GM19099 (cell line): ENCODE results near the gene MAP7D1.

Source experiments
- POLR2A ChIP-seq: IDR thresholded peaks from 3 replicates; pipeline ENCODE4 v1.6.1; 2011; ENCODE audit warnings: low read depth; ENCODE audit not compliant: insufficient read length; ENCODE audit errors: extremely low read depth

The MAP7D1 gene

GRCh38 chr1:36136535-36136934 lies 19.4 kb upstream of the MAP7D1 start:
- TF ChIP-seq POLR2A: no peak

DNA sequence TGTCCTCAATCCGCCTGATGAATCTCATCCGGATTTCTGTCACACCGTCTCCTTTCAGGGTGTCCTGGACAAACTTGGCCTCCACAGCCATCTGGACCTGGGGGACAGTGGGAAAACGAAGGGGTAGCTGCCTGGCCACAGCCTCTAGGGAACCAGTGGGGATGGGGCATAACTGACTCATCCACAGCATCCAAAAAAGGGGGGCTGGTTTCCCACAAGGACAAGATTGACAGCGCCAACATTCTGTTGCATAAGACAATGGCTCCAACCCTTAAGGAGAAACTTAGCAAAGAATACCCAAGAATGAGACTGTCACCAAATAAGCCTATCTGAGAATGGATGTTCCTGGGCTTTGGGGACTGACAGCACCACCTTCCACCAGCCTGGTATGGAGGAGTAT lies 18.7 kb upstream of the MAP7D1 start:
- no peak for TF ChIP-seq POLR2A

DNA sequence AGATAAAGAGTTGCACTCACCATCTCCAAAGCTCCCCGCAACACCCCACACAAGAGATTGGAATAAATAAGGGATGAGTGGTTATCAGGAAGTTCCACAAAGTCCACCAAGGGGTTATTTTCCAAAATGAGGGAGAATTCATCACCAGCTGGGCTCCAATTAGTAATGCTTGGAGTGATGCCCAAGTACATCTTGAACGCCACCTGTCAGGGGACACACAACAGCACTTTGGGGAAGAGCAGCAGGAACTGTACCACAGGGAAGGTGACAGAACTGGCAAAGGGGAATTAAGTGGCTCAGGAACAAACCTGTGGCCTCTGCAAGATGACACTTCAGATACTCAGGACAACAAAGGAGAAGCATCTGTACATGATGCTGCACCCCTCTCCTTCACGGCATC lies 18.2 kb upstream of the MAP7D1 start:
- no peak for TF ChIP-seq POLR2A

GRCh38 chr1:36139521-36139920 lies 16.4 kb upstream of the MAP7D1 start:
- TF ChIP-seq POLR2A: no peak

DNA sequence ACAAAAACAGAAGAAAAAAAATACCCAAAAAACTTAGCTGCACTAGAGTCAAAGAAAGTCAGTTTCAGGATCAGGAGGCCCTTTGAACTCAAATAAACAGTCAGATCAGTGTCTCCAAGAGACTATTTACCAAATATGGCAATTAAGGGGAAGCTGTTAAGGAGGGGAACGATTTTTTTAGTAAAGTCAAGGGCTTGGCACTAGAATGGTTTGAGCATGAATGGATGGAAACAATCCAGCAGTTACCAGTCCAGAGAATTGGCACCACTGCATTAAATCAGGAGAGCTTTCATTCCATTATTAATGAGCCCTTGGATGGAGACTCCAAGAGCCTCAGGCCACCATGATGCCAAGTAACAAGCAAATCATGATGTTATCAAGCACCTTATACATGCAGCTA lies 13.8 kb upstream of the MAP7D1 start:
- no peak for TF ChIP-seq POLR2A

DNA sequence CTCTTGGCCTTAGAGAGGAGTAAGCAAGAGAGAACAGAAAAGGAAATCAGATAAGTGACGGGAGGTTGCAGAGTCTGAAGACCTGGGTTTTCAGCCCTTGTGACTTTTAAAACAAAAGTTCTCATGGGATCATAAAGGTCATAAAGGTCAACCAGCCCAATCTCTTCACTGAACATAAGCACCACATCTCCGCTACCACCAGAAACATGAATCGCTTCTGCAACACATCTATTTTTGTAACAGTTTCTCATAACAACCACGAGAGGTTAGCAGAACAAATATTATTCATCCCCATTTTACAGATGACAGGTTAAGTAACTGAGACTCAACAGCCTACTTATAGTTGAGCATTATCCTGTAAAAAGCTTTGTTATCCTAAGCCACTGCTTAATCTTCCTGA lies 12.5 kb upstream of the MAP7D1 start:
- no peak for TF ChIP-seq POLR2A

DNA sequence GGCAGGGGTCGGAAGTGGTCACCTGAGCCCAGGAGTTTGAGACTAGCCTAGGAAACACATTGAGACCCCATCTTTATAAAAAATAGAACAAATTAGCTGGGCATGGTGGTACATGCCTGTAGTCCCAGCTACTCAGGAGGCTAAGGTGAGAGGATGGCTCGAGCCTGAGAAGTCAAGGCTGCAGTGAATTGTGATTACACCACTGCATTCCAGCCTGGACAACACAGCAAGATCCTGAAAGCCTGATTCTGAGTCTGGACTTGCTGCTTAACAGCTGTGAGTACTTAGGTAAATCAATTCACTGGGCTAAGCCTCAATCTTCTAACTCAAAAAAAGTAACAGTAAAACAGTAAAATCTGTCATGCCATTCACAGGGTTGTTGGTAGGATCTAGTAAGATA lies 11.5 kb upstream of the MAP7D1 start:
- TF ChIP-seq POLR2A: no peak

GRCh38 chr1:36148821-36149236 lies 7.1 kb upstream of the MAP7D1 start:
- no peak for TF ChIP-seq POLR2A

DNA sequence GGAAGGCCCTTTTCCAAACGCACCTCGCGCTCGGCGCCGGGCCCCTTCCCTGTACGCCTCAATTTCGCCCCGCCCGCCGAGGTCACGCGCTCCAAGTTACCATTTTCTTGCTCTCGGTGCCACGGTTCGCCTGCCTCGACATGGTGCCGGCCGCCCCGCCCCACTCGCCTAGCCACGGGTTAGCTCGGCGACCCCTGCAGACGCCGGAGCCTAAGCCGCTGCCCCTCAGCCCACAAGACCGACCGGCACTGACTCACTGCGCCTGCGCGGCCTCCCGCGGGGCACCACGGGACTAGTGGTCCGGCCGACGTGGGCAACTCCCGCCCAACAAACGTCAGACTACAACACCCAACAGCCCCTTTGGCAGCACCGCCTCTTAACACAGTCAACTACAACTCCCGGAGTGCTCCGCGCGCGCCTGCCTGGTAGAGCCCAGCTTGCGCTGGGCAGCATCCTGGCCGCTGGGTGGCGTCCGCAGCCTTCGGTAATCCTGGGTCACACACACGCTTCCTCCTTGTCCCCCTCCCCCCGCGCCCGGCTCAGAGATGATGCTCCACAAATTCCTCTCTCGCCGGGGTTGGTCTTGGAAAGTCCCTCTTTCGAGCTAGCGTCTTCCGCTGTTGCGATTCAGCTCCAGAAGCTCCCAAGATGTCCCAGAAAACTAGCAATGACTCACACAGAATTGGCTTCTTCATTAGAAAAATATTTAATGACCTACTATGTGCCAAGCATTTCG lies 6.6 kb upstream of the MAP7D1 start, which contains the start of gene TRAPPC3:
TSS of gene TRAPPC3 (minus strand) at position 250 of the 736 bp plus-strand sequence. CDS start at position 142, 108 bp downstream.
- TF ChIP-seq POLR2A: peak; percentile 74

GRCh38 chr1:36149973-36150295 lies 6.0 kb upstream of the MAP7D1 start:
- TF ChIP-seq POLR2A: no peak

GRCh38 chr1:36150296-36151133 lies 5.4 kb upstream of the MAP7D1 start:
- peak; percentile 72 for TF ChIP-seq POLR2A

DNA sequence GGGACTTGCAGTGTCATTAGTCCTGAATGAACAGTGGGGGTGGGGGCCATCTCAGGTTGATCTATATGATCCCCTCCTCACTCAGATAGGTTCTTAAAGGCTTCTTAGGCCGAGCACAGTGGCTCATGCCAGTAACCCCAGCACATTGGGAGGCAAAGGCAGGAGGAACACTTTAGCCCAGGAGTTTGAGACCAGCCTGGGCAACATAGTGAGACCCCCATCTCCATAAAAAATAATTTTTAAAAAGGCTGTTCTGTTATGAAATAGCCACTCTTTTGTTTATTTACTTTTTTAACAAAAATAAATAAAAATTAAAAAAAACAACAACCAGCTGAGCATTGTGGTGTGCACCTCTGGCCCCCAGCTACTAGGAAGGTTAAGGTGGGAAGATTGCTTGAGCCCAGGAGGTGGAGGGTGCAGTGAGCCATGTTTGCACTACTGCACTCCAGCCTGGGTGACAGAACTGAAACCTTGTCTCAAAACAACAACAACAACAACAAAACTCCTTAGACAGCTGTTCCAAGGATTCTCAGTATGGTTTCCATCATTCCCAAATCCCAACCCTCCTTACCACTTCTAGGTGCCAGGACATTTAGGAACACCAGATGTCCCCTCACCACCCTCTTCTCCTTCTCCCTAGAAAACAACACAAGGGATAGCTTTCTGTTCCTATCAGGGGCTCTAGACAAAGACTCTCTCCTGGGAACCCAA lies 4.7 kb upstream of the MAP7D1 start:
- no peak for TF ChIP-seq POLR2A

DNA sequence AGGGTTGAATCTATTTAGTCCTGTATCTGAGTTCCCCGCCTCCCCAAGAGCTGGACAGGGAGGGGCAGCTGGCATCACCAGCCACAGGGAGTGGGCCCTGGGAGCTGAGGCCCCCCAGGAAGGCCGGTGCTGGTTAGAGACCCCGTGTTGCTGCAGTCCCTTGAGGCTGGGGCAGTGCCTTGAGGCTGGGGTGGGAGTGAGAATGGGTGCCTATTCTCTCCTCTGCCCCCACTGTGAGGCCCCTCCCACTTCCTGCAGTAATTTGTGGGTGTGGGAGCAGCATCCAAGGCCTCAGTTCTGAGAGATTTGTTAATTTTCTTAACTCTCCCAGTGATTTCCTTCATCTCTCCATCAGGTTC lies 4.1 kb upstream of the MAP7D1 start:
- peak; percentile 47 for TF ChIP-seq POLR2A

GRCh38 chr1:36153476-36153875 lies 2.5 kb upstream of the MAP7D1 start:
- TF ChIP-seq POLR2A: no peak

DNA sequence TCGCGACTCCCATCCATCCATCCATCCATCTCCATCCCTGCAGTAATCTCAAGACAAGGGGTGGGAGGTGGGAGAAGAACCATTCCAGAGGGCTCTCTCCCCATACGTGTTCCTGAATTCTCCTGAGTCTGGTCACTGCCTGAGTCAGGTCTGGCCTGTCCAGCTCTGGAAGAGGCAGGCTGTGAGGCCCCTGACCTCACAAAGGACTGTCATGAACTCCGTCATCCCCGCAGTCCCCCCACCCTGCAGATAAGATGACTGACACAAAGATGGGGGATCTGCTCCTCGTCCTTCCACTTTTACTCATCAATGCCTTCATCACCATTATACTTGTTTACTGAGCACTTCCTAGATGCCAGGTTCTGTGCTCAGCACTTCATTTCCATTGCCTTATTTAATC lies 1.6 kb upstream of the MAP7D1 start:
- TF ChIP-seq POLR2A: no peak
